Esophagus squamous epithelium (tissue), 5 donors: ENCODE data around the gene ESPL1. TPM values are rescaled to one million over a fixed set of nuclear protein-coding genes. Genes with fewer than 3 reads are reported as not detected.

ENCODE experiments used
- DNase-seq: peaks from one replicate; lab custom pipeline; 2025; lab: John Stamatoyannopoulos, UW
- H3K27ac ChIP-seq, 4 donors: fragments of 200-600 bp; sonication (generic); one replicate each; pipeline ENCODE4 v1.5.1; 2016 to 2019; ENCODE audit warnings: mild to moderate bottlenecking in 1 of 4
- H3K27me3 ChIP-seq, 4 donors: fragments of 200-600 bp; sonication (generic); 1 replicate in 3 of 4; 2 replicates in 1 of 4; pipeline versions ENCODE4 v1.5.1 to v1.6.0; 2017 to 2021; ENCODE audit warnings: antibody characterized with exemption in 1 of 4
- H3K36me3 ChIP-seq, 3 donors: fragments of 200-600 bp; sonication (generic); one replicate each; pipeline ENCODE4 v1.5.1; 2016 to 2019
- H3K4me1 ChIP-seq, 3 donors: fragments of 200-600 bp; sonication (generic); one replicate each; pipeline ENCODE4 v1.5.1; 2017 to 2019
- H3K4me3 ChIP-seq, 4 donors: fragments of 200-600 bp; sonication (generic); 1 replicate in 3 of 4; 2 replicates in 1 of 4; pipeline ENCODE4 v1.5.1; 2016 to 2019; ENCODE audit warnings: mild to moderate bottlenecking in 2 of 4, moderate library complexity in 1 of 4
- H3K9me3 ChIP-seq, 3 donors: fragments of 200-600 bp; sonication (generic); one replicate each; pipeline ENCODE4 v1.5.1; 2016 to 2019
- POLR2A ChIP-seq, 4 donors: fragments of 450-650 bp; IDR thresholded peaks; one replicate each; pipeline ENCODE4 v1.6.1; 2017; ENCODE audit warnings: antibody characterized with exemption in 4 of 4, mild to moderate bottlenecking in 4 of 4, moderate library complexity in 3 of 4
- WGBS, 2 donors: methylation state at CpG; one replicate each; pipeline ENCODE4 v1.1.5; 2018; 5-methylcytosine and 5-hydroxymethylcytosine counted together
- intact Hi-C: fragments of 100-400 bp; cut with DNase I; formaldehyde crosslinking; loops from one replicate; pipeline ENCODE4 v1.15.0; 2022
- total RNA-seq, 4 donors: library from RNA; depleted of rRNA; stranded (reverse); fragments of >200 nt; gene quantifications; one replicate each; pipeline ENCODE4 v1.1.0, GENCODE V29; 2016
- TF ChIP-seq, protein P1 (sequence below), 6 experiments: fragments of 450-650 bp in 4 of 6; fragments of 200-600 bp in 2 of 6; sonication (generic) in 2 of 6; IDR thresholded peaks; one replicate each; pipeline ENCODE4 v1.5.1; 2016 to 2019; ENCODE audit warnings: antibody characterized with exemption in 6 of 6, mild to moderate bottlenecking in 4 of 6, moderate library complexity in 4 of 6
- donor health status: DM: yes; HTN: yes; CAD: no.

Gene ESPL1
- total RNA-seq, 4 donors from 2014 or later = 32.2 to 85.6 (median 48.0) TPM

DNA sequence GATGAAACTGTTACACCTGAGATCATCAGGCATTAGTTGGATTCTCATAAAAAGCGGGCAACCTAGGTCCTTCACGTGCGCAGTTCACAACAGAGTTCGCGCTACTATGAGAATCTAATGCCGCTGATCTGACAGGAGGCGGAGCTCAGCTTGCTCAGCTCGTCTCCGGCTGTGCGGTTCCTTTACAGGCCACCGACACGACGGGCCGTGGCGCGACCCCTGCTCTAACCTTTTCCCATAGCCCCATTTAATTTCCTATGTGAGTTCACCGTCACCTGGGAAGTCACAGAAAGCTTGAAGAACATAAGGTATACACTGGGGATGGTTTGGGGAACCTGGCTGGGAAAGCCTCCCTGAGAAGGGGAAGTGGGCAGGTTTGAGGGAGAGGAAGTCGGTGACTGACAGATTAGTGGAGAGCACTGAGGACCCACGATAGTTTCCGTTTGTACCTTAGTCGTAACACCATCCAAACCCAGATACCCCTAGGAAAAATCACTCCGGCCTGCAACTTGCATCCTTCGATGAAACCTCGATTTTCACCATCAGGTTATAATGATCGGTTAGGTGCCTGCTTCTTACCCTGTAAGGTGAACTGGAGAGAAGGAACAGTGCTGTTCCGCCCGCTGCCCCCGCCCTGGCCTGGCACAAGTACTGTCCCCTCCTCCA, 56.1 kb downstream of the ESPL1 start:
- H3K4me3 ChIP-seq = peak overlapping the region; percentile 54 to 81 (median 68)
- H3K4me1 ChIP-seq = peaks cover 27 to 74% (median 51%) of the 10 kb centered on the region in 3 donors
- WGBS, 2 donors = 8 to 9% methylated on average over 18 to 27 of the region's 28 CpGs
- peak overlapping the region; percentile 85 to 95 (median 92) for H3K27ac ChIP-seq
- TF ChIP-seq, protein P1, sequence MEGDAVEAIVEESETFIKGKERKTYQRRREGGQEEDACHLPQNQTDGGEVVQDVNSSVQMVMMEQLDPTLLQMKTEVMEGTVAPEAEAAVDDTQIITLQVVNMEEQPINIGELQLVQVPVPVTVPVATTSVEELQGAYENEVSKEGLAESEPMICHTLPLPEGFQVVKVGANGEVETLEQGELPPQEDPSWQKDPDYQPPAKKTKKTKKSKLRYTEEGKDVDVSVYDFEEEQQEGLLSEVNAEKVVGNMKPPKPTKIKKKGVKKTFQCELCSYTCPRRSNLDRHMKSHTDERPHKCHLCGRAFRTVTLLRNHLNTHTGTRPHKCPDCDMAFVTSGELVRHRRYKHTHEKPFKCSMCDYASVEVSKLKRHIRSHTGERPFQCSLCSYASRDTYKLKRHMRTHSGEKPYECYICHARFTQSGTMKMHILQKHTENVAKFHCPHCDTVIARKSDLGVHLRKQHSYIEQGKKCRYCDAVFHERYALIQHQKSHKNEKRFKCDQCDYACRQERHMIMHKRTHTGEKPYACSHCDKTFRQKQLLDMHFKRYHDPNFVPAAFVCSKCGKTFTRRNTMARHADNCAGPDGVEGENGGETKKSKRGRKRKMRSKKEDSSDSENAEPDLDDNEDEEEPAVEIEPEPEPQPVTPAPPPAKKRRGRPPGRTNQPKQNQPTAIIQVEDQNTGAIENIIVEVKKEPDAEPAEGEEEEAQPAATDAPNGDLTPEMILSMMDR (IDR thresholded peaks at IDR 0.05) = no peak
- no peak for TF ChIP-seq POLR2A (IDR thresholded peaks at IDR 0.05)
- H3K27me3 ChIP-seq = no peaks in the 10 kb centered on the region
- intact Hi-C loops = no loop called here
- H3K36me3 ChIP-seq = peaks cover 0 to 2% (median 0%) of the 10 kb centered on the region in 3 donors
- no peak for DNase-seq
- no peaks in the 10 kb centered on the region for H3K9me3 ChIP-seq

DNA sequence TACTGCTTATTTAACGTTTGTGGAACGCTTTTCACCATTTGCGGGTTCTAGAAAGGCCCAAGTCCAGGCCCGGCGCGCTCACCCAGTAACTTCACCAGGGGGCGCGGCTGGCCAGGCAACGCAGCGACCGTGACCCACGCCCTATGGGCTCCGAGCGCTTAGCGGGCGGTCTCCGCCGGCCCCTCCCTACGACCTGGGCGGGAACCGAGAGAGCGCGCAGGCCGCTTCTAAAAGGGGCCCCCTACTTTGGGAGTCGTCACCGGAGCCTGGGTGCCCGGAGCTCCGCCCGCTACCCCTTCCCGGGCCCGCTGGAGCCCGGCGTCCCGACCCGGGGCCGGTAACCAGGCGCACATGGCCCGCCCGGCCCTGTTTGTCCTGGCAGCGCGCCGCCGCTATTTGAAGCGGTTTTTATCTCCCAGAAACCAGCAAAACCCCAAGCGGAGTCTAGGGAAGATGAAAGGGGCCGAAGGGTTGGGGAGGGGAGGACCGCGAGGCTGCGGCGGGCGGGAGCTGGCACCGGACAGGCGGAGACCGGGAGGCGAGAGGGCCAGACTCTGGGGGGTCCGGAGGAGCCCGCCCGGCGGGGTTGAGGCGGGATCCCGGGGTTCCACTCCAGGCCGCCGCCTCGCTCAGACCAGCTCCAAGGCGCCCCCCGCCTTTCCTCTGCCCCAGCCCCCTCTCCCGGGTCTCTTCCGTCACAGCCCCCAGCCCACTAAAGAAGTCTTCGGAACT, 56.8 kb downstream of the ESPL1 start:
- peak; percentile 57 for DNase-seq
- peak overlapping the region; percentile 54 to 81 (median 68) for H3K4me3 ChIP-seq
- 0 to 2% methylated on average over 2 to 33 of the region's 69 CpGs for WGBS, 2 donors
- no peaks in the 10 kb centered on the region for H3K9me3 ChIP-seq
- intact Hi-C loops = no loop called here
- H3K27ac ChIP-seq = peak overlapping the region; percentile 85 to 95 (median 92)
- TF ChIP-seq POLR2A (IDR thresholded peaks at IDR 0.05) = peak in 2 of 4 donors; percentile 79 to 81
- TF ChIP-seq, protein P1 (IDR thresholded peaks at IDR 0.05) = peak; percentile 67 to 90 (median 86)
- H3K36me3 ChIP-seq = no peaks in the 10 kb centered on the region
- peaks cover 27 to 71% (median 49%) of the 10 kb centered on the region in 3 donors for H3K4me1 ChIP-seq
- H3K27me3 ChIP-seq = no peaks in the 10 kb centered on the region

DNA sequence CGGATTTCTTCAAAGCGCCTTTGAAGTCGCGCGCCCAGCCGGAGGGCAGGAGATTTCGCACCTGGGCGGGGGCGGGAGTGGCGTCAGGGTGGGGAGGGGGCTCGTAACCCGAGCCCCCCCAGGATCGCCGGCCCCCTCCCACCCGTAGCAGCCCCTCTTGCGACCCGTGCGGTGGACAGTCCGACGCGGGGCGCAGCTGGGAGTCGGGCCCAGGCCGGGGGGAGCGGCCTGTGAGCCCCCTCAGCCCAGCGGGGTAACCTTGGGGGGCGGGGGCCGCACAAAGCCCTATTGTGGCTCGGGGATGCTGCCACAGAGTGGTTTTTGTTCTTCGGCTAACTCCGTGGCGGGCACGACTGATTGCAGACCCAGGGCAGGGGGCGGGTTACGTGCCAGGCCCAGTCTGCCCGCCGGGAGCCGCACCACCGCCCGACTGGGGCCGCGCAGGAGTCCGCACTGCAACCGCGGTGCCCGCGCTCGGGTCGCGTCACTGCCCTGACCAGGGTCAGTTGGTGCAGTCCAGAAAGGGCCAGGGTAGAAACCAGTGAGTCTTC, 57.5 kb downstream of the ESPL1 start:
- WGBS, 2 donors = 0% methylated on average over 2 of the region's 50 CpGs; no CpG with 5 or more reads in 1 of the 2 donors
- intact Hi-C loops = no loop called here
- Histone ChIP-seq H3K36me3 (no peaks in the 10 kb centered on the region), H3K27ac (peak overlapping the region; percentile 85 to 95 (median 92)), H3K9me3 (no peaks in the 10 kb centered on the region), H3K4me1 (peaks cover 21 to 65% (median 43%) of the 10 kb centered on the region in 3 donors), H3K4me3 (peak overlapping the region; percentile 54 to 81 (median 68)), H3K27me3 (peaks cover 0 to 1% (median 0%) of the 10 kb centered on the region in 4 donors)
- TF ChIP-seq, protein P1 (IDR thresholded peaks at IDR 0.05) = peak in 2 of 6 experiments; percentile 6 to 19
- TF ChIP-seq POLR2A (IDR thresholded peaks at IDR 0.05) = no peak
- DNase-seq = no peak

DNA sequence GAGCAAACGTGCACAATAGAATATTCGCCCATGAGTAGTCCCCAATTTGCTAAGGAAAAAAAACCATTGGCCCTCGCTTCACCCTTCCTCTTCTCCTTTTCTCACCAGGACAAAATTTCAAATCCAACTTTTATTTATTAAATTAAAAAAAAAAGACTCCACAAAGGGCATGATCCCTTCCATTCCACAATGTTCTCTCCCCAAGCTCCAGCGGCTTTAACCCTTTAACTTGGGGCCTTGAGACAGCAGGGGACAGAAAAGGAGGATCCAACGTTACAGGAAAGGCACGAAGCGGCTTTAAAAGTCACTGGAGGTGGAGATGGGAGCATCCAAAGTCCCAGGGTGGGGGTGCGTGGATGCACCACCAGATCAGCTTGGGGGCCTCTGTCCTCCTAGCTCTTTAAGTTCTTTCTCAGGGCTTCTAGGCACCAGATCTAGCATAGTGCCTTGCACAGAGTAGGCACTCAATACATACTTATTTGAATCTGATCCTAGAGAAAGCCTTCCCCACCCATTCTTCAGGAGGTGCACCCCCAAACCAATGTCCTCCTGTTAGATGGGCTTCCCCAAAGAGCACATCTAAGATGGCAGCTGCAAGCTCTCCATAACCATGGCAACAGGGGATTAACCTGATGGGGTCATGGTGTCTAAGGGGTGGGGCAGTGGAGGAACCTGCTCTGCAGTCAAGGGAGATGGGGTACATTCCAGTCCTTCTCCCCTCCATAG, 58.5 kb downstream of the ESPL1 start:
- peaks cover 0 to 8% (median 0%) of the 10 kb centered on the region in 4 donors for H3K27me3 ChIP-seq
- WGBS, 2 donors = 74 to 77% methylated on average over 8 of the region's 8 CpGs
- no peak for DNase-seq
- TF ChIP-seq POLR2A (IDR thresholded peaks at IDR 0.05) = no peak
- TF ChIP-seq, protein P1 (IDR thresholded peaks at IDR 0.05) = no peak
- intact Hi-C loops = no loop called here
- H3K9me3 ChIP-seq = no peaks in the 10 kb centered on the region
- peaks cover 18 to 55% (median 35%) of the 10 kb centered on the region in 3 donors for H3K4me1 ChIP-seq
- H3K4me3 ChIP-seq = no peak overlapping the region
- no peaks in the 10 kb centered on the region for H3K36me3 ChIP-seq
- no peak overlapping the region for H3K27ac ChIP-seq
